ENCODE measurements around the gene USH2A. TPM values are rescaled to one million over a fixed set of nuclear protein-coding genes. Genes with fewer than 3 reads are reported as not detected.

Gene USH2A
- total RNA-seq, 1 donor from 2014 or later = not detected

- no peak overlapping the region for H3K27ac ChIP-seq
- intact Hi-C loops (cut with DNase I) = no loop called here
- H3K27me3 ChIP-seq = no peaks in the 10 kb centered on the region
- no peaks in the 10 kb centered on the region for H3K4me1 ChIP-seq
- peaks cover 31 to 55% of the 10 kb centered on the region in 2 donors for H3K36me3 ChIP-seq
- no peaks in the 10 kb centered on the region for H3K9me3 ChIP-seq
- DNase-seq (ENCODE audit: low spot score in 2 of 2) = no peak
- H3K4me3 ChIP-seq = no peak overlapping the region
- no peak for TF ChIP-seq CTCF (IDR thresholded peaks at IDR 0.05)
These were observed 840.0 kb downstream of the USH2A start for GRCh38 chr1:215583185-215583749.

GRCh38 chr1:215581896-215582295, 841.4 kb downstream of the USH2A start:
- H3K4me3 ChIP-seq = no peak overlapping the region
- TF ChIP-seq CTCF (IDR thresholded peaks at IDR 0.05) = no peak
- H3K27me3 ChIP-seq = no peaks in the 10 kb centered on the region
- no peaks in the 10 kb centered on the region for H3K9me3 ChIP-seq
- H3K36me3 ChIP-seq = peaks cover 31 to 61% of the 10 kb centered on the region in 2 donors
- H3K27ac ChIP-seq = no peak overlapping the region
- no peaks in the 10 kb centered on the region for H3K4me1 ChIP-seq
- intact Hi-C loops (cut with DNase I) = no loop called here
- DNase-seq (ENCODE audit: low spot score in 2 of 2) = no peak

Data from ascending aorta (tissue), 2 donors.